Lower leg skin (tissue), 4 donors: Measurements from ENCODE around the gene NFIB. TPM values are rescaled to one million over a fixed set of nuclear protein-coding genes. Genes with fewer than 3 reads are reported as not detected.

ENCODE experiments used
- DNase-seq, 2 donors: peaks; one replicate each; pipeline ENCODE4 v3.0.0-alpha.2; 2019; ENCODE audit warnings: low spot score in 2 of 2
- H3K4me3 ChIP-seq: fragments of 200-600 bp; sonication (generic); 2 replicates; pipeline ENCODE4 v1.5.1; 2017; ENCODE audit warnings: mild to moderate bottlenecking, low read depth; ENCODE audit not compliant: poor library complexity, severe bottlenecking
- POLR2A ChIP-seq, 2 donors: fragments of 450-650 bp; IDR thresholded peaks; one replicate each; pipeline ENCODE4 v1.6.1; 2016 to 2017; ENCODE audit warnings: antibody characterized with exemption in 2 of 2, mild to moderate bottlenecking in 1 of 2, moderate library complexity in 1 of 2
- WGBS, 2 donors: methylation state at CpG; one replicate each; pipeline ENCODE4 v1.1.5; 2018; 5-methylcytosine and 5-hydroxymethylcytosine counted together
- intact Hi-C: fragments of 100-400 bp; cut with DNase I; formaldehyde crosslinking; loops from one replicate; pipeline ENCODE4 v1.15.0; 2023; ENCODE audit warnings: low total_unique reads
- total RNA-seq, 4 donors: library from RNA; depleted of rRNA; stranded (reverse); fragments of >200 nt; gene quantifications; one replicate each; pipeline ENCODE4 v1.1.0, GENCODE V29; 2016
- TF ChIP-seq, protein P1 (sequence below), 3 donors: fragments of 450-650 bp; IDR thresholded peaks; one replicate each; pipeline ENCODE4 v1.5.1; 2016; ENCODE audit warnings: antibody characterized with exemption in 3 of 3, mild to moderate bottlenecking in 3 of 3, moderate library complexity in 2 of 3

The NFIB gene
- total RNA-seq, 4 donors from 2014 or later = 68.2 to 145 (median 78.6) TPM

- WGBS, 2 donors = 17 to 26% methylated on average over 15 of the region's 15 CpGs
- TF ChIP-seq POLR2A (IDR thresholded peaks at IDR 0.05) = no peak
- TF ChIP-seq, protein P1, sequence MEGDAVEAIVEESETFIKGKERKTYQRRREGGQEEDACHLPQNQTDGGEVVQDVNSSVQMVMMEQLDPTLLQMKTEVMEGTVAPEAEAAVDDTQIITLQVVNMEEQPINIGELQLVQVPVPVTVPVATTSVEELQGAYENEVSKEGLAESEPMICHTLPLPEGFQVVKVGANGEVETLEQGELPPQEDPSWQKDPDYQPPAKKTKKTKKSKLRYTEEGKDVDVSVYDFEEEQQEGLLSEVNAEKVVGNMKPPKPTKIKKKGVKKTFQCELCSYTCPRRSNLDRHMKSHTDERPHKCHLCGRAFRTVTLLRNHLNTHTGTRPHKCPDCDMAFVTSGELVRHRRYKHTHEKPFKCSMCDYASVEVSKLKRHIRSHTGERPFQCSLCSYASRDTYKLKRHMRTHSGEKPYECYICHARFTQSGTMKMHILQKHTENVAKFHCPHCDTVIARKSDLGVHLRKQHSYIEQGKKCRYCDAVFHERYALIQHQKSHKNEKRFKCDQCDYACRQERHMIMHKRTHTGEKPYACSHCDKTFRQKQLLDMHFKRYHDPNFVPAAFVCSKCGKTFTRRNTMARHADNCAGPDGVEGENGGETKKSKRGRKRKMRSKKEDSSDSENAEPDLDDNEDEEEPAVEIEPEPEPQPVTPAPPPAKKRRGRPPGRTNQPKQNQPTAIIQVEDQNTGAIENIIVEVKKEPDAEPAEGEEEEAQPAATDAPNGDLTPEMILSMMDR (IDR thresholded peaks at IDR 0.05) = no peak
- no peak overlapping the region for H3K4me3 ChIP-seq
- no peak for DNase-seq
- intact Hi-C loops = no loop called here
These were observed 217.6 kb downstream of the NFIB start for GRCh38 chr9:14096258-14096922.

GRCh38 chr9:14095277-14095676 is 218.7 kb downstream of the NFIB start:
- DNase-seq = no peak
- TF ChIP-seq, protein P1 (IDR thresholded peaks at IDR 0.05) = no peak
- TF ChIP-seq POLR2A (IDR thresholded peaks at IDR 0.05) = no peak
- no peak overlapping the region for H3K4me3 ChIP-seq
- intact Hi-C loops = no loop called here

GRCh38 chr9:14094491-14094890 is 219.4 kb downstream of the NFIB start:
- H3K4me3 ChIP-seq = no peak overlapping the region
- no peak for TF ChIP-seq POLR2A (IDR thresholded peaks at IDR 0.05)
- TF ChIP-seq, protein P1 (IDR thresholded peaks at IDR 0.05) = no peak
- 95 to 96% methylated on average over 5 of the region's 5 CpGs for WGBS, 2 donors
- DNase-seq = no peak
- intact Hi-C loops = no loop called here

- WGBS, 2 donors = 98 to 100% methylated on average over 1 of the region's 1 CpG
- intact Hi-C loops = no loop called here
- no peak for TF ChIP-seq POLR2A (IDR thresholded peaks at IDR 0.05)
- TF ChIP-seq, protein P1 (IDR thresholded peaks at IDR 0.05) = no peak
- DNase-seq = no peak
- H3K4me3 ChIP-seq = no peak overlapping the region
These were observed 221.6 kb downstream of the NFIB start for GRCh38 chr9:14092344-14092743.

DNA sequence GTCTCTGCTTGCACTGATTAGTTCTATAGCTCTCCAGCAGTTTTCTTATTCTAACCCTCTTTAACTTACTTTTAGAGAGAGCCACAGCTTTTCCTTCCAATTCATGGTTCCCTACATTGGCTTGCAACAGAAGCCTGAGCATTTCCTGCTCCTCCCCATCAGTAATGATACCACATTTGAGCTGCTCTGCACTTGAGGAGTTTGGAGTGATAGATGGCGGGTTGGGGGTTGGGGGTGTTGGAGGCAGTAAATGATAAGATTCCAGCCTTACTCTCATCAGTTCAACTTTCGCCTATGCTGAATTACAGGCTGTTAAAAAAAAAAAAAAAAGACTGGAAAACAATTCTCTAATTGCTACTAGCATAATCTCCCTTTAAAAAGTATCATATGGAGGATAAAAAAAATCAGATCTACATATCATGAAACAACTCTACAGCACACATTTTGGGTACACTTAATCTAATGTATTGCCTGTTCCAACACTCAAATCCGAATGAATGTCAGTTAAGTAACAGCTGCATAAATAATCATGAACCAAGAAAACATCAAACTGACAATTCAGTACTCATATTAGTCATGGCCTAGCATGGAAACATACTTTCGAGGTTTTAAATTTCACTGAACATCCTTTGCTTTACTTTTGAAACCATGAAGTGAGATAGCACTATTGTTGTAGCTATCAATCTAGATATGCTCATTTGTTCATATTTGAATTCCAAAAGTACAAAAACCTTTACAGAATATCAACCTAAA is 224.7 kb downstream of the NFIB start:
- WGBS, 2 donors = 84% methylated on average over 4 of the region's 4 CpGs
- intact Hi-C loops = no loop called here
- H3K4me3 ChIP-seq = no peak overlapping the region
- TF ChIP-seq, protein P1 (IDR thresholded peaks at IDR 0.05) = no peak
- no peak for TF ChIP-seq POLR2A (IDR thresholded peaks at IDR 0.05)
- DNase-seq = no peak
